GM23338 (cell line): ENCODE data around the gene PF4V1.

Experiments
- CREB1 ChIP-seq: fragments of 250-450 bp; sonication (Bioruptor Pico); IDR thresholded peaks from 2 replicates; pipeline ENCODE4 v1.5.0; 2020; ENCODE audit warnings: low read depth, mild to moderate bottlenecking, moderate library complexity
- CTCF ChIP-seq, 2 experiments: fragments of 200-600 bp in 1 of 2; sonication (generic) in 1 of 2; conservative IDR thresholded peaks; 2 replicates each; pipeline versions ENCODE4 v1.5.1 to v1.6.1; 2016 to 2017; ENCODE audit warnings: antibody characterized with exemption in 2 of 2, low read depth in 2 of 2, mild to moderate bottlenecking in 2 of 2, moderate library complexity in 1 of 2
- ETS1 ChIP-seq: IDR thresholded peaks from 2 replicates; pipeline ENCODE4 v1.6.1; 2016; ENCODE audit warnings: antibody characterized with exemption
- EZH2 ChIP-seq: fragments of 200-600 bp; sonication (generic); IDR thresholded peaks from one replicate; pipeline ENCODE4 v1.8.0; 2017; ENCODE audit warnings: antibody characterized with exemption, mild to moderate bottlenecking, low read depth; ENCODE audit not compliant: unreplicated experiment
- EZH2phosphoT487 ChIP-seq: fragments of 200-600 bp; sonication (generic); IDR thresholded peaks from one replicate; pipeline ENCODE4 v1.8.1; 2018; ENCODE audit warnings: antibody characterized with exemption; ENCODE audit not compliant: unreplicated experiment
- JUNB ChIP-seq: IDR thresholded peaks from one replicate; pipeline ENCODE4 v1.6.1; 2016; ENCODE audit warnings: antibody characterized with exemption; ENCODE audit not compliant: unreplicated experiment
- NANOG ChIP-seq: IDR thresholded peaks from 2 replicates; pipeline ENCODE4 v1.6.1; 2016; ENCODE audit warnings: antibody characterized with exemption, borderline replicate concordance
- POLR2AphosphoS5 ChIP-seq: IDR thresholded peaks from 2 replicates; pipeline ENCODE4 v1.6.1; 2016; ENCODE audit warnings: antibody characterized with exemption, low read depth
- REST ChIP-seq: IDR thresholded peaks from one replicate; pipeline ENCODE4 v1.6.1; 2018; ENCODE audit warnings: antibody characterized with exemption; ENCODE audit not compliant: unreplicated experiment
- STAT1 ChIP-seq: IDR thresholded peaks from one replicate; pipeline ENCODE4 v1.6.1; 2016; ENCODE audit warnings: antibody characterized with exemption; ENCODE audit not compliant: unreplicated experiment
- ZNF114 ChIP-seq: fragments of 250-450 bp; sonication (Bioruptor Pico); IDR thresholded peaks from 2 replicates; pipeline ENCODE4 v1.5.0; 2020; ENCODE audit warnings: mild to moderate bottlenecking, moderate library complexity

GRCh38 chr4:73841243-73841925, 11.7 kb upstream of the PF4V1 start:
- TF ChIP-seq ETS1: no peak
- no peak for TF ChIP-seq CTCF (conservative IDR thresholded peaks at IDR 0.05; ENCODE audit: low read depth in 2 of 2)
- TF ChIP-seq EZH2: no peak
- TF ChIP-seq REST: no peak
- TF ChIP-seq JUNB: no peak
- no peak for TF ChIP-seq POLR2AphosphoS5
- no peak for TF ChIP-seq CREB1 (CRISPR knock-in tag)
- no peak for TF ChIP-seq NANOG
- no peak for TF ChIP-seq EZH2phosphoT487
- no peak for TF ChIP-seq ZNF114 (CRISPR knock-in tag)
- no peak for TF ChIP-seq STAT1
